ENCODE data around the gene CTNNBL1.

GRCh38 chr20:37899105-37900045 is 205.5 kb downstream of the CTNNBL1 start:
- TF ChIP-seq, protein P1, sequence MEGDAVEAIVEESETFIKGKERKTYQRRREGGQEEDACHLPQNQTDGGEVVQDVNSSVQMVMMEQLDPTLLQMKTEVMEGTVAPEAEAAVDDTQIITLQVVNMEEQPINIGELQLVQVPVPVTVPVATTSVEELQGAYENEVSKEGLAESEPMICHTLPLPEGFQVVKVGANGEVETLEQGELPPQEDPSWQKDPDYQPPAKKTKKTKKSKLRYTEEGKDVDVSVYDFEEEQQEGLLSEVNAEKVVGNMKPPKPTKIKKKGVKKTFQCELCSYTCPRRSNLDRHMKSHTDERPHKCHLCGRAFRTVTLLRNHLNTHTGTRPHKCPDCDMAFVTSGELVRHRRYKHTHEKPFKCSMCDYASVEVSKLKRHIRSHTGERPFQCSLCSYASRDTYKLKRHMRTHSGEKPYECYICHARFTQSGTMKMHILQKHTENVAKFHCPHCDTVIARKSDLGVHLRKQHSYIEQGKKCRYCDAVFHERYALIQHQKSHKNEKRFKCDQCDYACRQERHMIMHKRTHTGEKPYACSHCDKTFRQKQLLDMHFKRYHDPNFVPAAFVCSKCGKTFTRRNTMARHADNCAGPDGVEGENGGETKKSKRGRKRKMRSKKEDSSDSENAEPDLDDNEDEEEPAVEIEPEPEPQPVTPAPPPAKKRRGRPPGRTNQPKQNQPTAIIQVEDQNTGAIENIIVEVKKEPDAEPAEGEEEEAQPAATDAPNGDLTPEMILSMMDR (IDR thresholded peaks at IDR 0.05; ENCODE audit: poor library complexity): no peak
- TF ChIP-seq EZH2 (IDR thresholded peaks at IDR 0.05; ENCODE audit: borderline replicate concordance) (no peak), EZH2phosphoT487 (IDR thresholded peaks at IDR 0.05; ENCODE audit: low read depth, severe bottlenecking, unreplicated experiment) (no peak)

Measured in hepatocyte (in vitro differentiated cells).